ENCODE measurements around the gene PPIF.

GRCh38 chr10:79355420-79356017 is 8.2 kb downstream of the PPIF start:
- TF ChIP-seq POLR2A (IDR thresholded peaks at IDR 0.05) (no peak), CTCF (IDR thresholded peaks at IDR 0.05) (no peak)
